ENCODE data around the gene MDK.

Gene MDK

DNA sequence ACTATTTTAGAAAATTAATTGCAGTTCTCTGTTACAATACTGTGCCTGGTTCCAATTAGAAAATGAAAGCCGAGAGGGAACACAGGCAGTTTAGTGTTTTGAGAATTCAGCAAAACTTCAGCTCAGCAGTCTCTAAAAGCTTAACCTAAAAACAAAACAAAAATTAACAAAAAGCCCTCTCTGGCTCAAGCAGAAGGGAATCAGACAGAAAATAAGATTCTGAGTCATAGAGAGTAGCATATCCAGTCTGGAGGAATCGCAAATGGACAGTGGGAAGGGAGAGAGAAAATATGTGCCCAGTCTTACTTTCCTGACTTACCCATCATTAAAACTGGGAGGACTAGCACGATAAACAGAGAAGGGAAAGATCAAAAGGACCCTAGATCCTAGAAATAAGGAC lies 48.2 kb downstream of the MDK start:
- in situ Hi-C loops (cut with HindIII; ENCODE audit: low sequenced_read_pairs): loop anchor here (5.0 kb wide), 1 partner anchor 33 kb away; no protein-coding TSS in a partner anchor

- in situ Hi-C loops (cut with HindIII; ENCODE audit: low sequenced_read_pairs): no loop called here
These were observed 49.7 kb downstream of the MDK start for GRCh38 chr11:46431211-46431610.

Data from endothelial cell of hepatic sinusoid (primary cell).